GM18498 (cell line): ENCODE data around the gene COL26A1.
"Not testable (repeated sequence)": the region's sequence is repeated elsewhere in the genome, so short reads cannot be mapped to it uniquely, and the experiment has no call there.

Experiments
- ATAC-seq: cut with Tn5 transposase; IDR thresholded peaks from one replicate; pipeline ENCODE4 v1.9.1; 2021; ENCODE audit warnings: mild to moderate bottlenecking, moderate library complexity; ENCODE audit not compliant: unreplicated experiment

Gene COL26A1

GRCh38 chr7:101400751-101401150 is 38.1 kb downstream of the COL26A1 start:
- no peak for ATAC-seq

- ATAC-seq, result no peak
Observed at GRCh38 chr7:101401390-101402080, 38.9 kb downstream of the COL26A1 start.

- no peak for ATAC-seq
Observed at GRCh38 chr7:101402081-101402779, 39.6 kb downstream of the COL26A1 start.

- ATAC-seq, result no peak
Observed at GRCh38 chr7:101402835-101403234, 40.2 kb downstream of the COL26A1 start.

GRCh38 chr7:101405474-101406067 is 42.9 kb downstream of the COL26A1 start:
- ATAC-seq, result no peak

- ATAC-seq, result no peak
Observed at GRCh38 chr7:101410743-101411507, 48.2 kb downstream of the COL26A1 start.

GRCh38 chr7:101411508-101411874 is 48.8 kb downstream of the COL26A1 start:
- no peak for ATAC-seq

GRCh38 chr7:101412976-101413375 is 50.3 kb downstream of the COL26A1 start:
- no peak for ATAC-seq

- no peak for ATAC-seq
Observed at GRCh38 chr7:101418694-101419093, 56.0 kb downstream of the COL26A1 start.

GRCh38 chr7:101419831-101420230 is 57.2 kb downstream of the COL26A1 start:
- no peak for ATAC-seq

GRCh38 chr7:101420436-101420835 is 57.8 kb downstream of the COL26A1 start:
- no peak for ATAC-seq

GRCh38 chr7:101422356-101423195 is 59.9 kb downstream of the COL26A1 start:
- ATAC-seq, result no peak

GRCh38 chr7:101426303-101427011 is 63.8 kb downstream of the COL26A1 start:
- no peak for ATAC-seq

GRCh38 chr7:101428093-101428866 is 65.6 kb downstream of the COL26A1 start:
- no peak for ATAC-seq

- no peak for ATAC-seq
Observed at GRCh38 chr7:101432316-101432715, 69.6 kb downstream of the COL26A1 start.

- no peak for ATAC-seq
Observed at GRCh38 chr7:101433688-101434087, 71.0 kb downstream of the COL26A1 start.

GRCh38 chr7:101434155-101434554 is 71.5 kb downstream of the COL26A1 start:
- not testable (repeated sequence) for ATAC-seq

GRCh38 chr7:101435461-101436220 is 73.0 kb downstream of the COL26A1 start:
- no peak for ATAC-seq
